Activated naive CD8-positive, alpha-beta T cell treated with anti-CD3 and anti-CD28 coated beads, Interleukin-2, amount 10 ng/mL, durations not matched to agents 7 days and 5 days (primary cell): ENCODE results near the gene SYNE2. TPM values are rescaled to one million over a fixed set of nuclear protein-coding genes. Genes with fewer than 3 reads are reported as not detected.
"Not testable (repeated sequence)": the region's sequence is repeated elsewhere in the genome, so short reads cannot be mapped to it uniquely, and the experiment has no call there.

Experiments
- ATAC-seq: fragments of 150-1000 bp; cut with Tn5 transposase; one replicate; pipeline ENCODE4 v1.10.0; 2021; ENCODE audit warnings: low read depth, moderate library complexity
- POLR2A ChIA-PET: fragments of 350-600 bp; sonication (Branson Sonifier 250); formaldehyde crosslinking; loops from one replicate; lab custom pipeline; 2021; ENCODE audit warnings: antibody characterized with exemption; lab: Charles Lee
- DNase-seq: peaks from one replicate; pipeline ENCODE4 v3.0.0; 2021
- H3K27ac Mint-ChIP-seq: one replicate; pipeline ENCODE4 v1.8.0; 2022; ENCODE audit warnings: mild to moderate bottlenecking, mixed read lengths
- H3K27me3 Mint-ChIP-seq: one replicate; pipeline ENCODE4 v1.8.0; 2022; ENCODE audit warnings: mild to moderate bottlenecking, moderate library complexity, mixed read lengths
- H3K36me3 Mint-ChIP-seq: one replicate; pipeline ENCODE4 v1.8.0; 2021; ENCODE audit warnings: mild to moderate bottlenecking, mixed read lengths
- H3K4me1 Mint-ChIP-seq: one replicate; pipeline ENCODE4 v1.8.0; 2021; ENCODE audit warnings: mixed read lengths
- H3K4me3 Mint-ChIP-seq: one replicate; pipeline ENCODE4 v1.8.0; 2022; ENCODE audit warnings: mild to moderate bottlenecking, moderate library complexity, mixed read lengths
- H3K9me3 Mint-ChIP-seq: one replicate; pipeline ENCODE4 v1.8.0; 2021; ENCODE audit warnings: mixed read lengths
- total RNA-seq, 2 experiments: library from RNA; stranded (reverse); gene quantifications; one replicate each; pipeline ENCODE4 v1.2.3, GENCODE V29; 2021

SYNE2 gene
- total RNA-seq, 2 experiments from 2014 or later, result 233 to 245 TPM

DNA sequence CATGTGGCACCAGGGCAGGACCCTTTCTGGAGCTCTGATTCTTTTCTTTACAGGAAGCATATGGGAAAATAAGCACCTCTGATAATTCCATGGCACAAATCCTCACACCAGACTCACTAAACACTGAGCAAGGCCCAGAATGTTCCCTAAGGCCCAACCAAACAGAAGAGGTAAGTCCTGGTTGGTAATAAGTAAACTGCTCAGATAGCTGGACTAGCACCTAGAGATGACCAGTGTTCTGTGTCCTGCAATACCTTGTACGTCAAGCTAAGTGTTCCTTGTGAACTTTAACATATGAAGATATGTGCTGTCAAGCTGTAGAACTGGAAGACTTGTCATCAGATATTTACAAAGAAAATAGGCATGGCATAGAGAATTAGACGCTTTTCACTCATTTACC lies 254.6 kb downstream of the SYNE2 start:
- H3K36me3 Mint-ChIP-seq, result peaks cover 36% of the 10 kb centered on the region
- DNase-seq, result no peak
- no peaks in the 10 kb centered on the region for H3K27me3 Mint-ChIP-seq
- no peak overlapping the region for H3K4me3 Mint-ChIP-seq
- POLR2A ChIA-PET, result no interaction called here
- H3K9me3 Mint-ChIP-seq, result no peaks in the 10 kb centered on the region
- ATAC-seq, result no peak
- H3K27ac Mint-ChIP-seq, result peak overlapping the region; percentile 8
- no peaks in the 10 kb centered on the region for H3K4me1 Mint-ChIP-seq

DNA sequence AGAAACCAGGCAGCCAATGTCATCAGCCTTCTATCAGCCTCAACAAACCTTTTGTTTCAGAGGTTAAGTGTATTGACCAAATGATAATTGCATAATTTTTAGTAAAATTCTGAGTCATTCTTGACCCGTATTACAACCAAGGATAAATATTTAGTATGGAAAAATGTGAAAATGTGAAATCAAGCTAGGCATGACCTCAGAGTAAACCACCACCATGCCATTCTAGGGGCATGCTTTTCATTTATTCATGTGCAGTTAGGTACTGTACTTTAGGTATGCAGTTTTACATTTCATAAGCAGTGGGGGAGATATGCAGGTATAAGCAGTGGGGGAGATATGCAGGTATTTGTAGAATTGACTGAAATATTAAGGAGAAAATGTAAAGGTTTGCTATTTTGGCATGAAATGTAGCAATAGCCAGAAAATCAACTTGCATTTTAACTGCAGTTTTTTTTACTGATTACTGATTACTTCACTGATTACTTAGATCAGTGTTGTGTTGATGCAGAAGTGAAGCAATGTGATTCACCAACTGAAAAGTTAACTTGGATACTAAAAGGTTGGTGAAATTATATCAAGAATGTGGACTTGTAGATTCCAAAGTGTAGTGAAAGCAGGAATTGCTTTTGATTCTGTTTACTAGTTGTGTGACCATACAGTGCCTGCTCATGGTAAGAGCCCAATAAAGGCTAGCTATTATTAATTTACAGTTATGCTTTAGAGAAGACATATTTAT lies 257.2 kb downstream of the SYNE2 start:
- no peak for ATAC-seq
- H3K4me3 Mint-ChIP-seq, result no peak overlapping the region
- no peaks in the 10 kb centered on the region for H3K27me3 Mint-ChIP-seq
- no peak overlapping the region for H3K27ac Mint-ChIP-seq
- H3K4me1 Mint-ChIP-seq, result peaks cover 4% of the 10 kb centered on the region
- POLR2A ChIA-PET, result no interaction called here
- H3K9me3 Mint-ChIP-seq, result no peaks in the 10 kb centered on the region
- no peak for DNase-seq
- peaks cover 23% of the 10 kb centered on the region for H3K36me3 Mint-ChIP-seq

DNA sequence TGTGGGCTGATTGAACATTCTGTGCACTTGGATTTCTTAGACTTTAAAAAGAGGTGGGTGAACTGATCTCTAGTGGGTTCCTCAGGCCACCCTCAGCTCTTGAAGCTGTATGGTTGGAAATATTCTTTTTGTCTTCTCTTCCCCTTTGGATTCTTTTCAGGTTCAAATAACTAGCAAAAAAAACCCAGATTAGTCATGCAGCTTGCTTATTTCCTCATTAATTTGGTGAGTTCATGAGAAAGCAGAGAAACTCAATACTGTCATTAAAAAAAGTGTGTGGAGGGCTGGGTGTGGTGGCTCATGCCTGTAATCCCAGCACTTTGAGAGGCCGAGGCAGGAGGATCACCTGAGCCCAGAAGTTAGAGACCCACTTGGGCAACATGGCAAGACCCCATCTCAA lies 258.0 kb downstream of the SYNE2 start:
- H3K4me1 Mint-ChIP-seq, result peaks cover 4% of the 10 kb centered on the region
- no peak overlapping the region for H3K4me3 Mint-ChIP-seq
- POLR2A ChIA-PET, result no interaction called here
- no peaks in the 10 kb centered on the region for H3K27me3 Mint-ChIP-seq
- H3K27ac Mint-ChIP-seq, result no peak overlapping the region
- ATAC-seq (no peak), DNase-seq (no peak)
- H3K36me3 Mint-ChIP-seq, result peaks cover 23% of the 10 kb centered on the region
- H3K9me3 Mint-ChIP-seq, result no peaks in the 10 kb centered on the region

DNA sequence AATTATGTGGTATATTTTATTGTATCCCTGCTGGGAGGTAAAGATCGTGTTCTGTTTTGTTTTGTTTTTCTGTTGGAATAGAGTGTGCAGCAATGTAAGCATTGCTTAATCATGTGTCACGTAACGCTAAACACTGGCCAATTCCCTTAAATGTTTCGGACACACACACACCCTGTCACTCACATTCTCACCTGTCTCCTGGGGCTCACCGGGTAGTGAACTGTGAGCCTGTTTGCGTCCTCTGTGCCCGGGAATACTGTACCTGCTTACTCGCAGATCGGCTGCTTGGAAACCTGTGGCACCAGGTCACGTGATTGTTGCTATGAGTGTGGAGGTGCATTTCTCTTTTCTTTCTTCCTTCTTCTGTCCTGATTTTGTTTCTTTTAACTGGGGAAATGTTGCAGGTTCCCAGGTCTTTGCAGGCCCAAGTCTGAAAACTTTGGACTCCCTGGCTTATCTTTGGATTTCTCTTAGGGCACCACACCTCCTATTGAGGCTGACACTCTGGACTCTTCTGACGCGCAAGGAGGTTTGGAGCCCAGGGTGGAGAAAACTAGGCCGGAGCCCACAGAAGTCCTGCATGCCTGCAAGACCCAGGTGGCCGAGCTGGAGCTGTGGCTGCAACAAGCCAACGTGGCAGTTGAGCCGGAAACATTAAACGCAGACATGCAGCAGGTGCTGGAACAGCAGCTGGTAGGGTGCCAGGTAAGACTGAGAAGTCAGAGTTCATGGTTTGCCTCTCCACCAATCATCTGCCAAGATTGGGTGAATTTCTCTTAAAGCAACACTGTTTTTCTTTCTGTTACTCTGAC lies 260.3 kb downstream of the SYNE2 start:
- H3K27ac Mint-ChIP-seq, result no peak overlapping the region
- no peaks in the 10 kb centered on the region for H3K27me3 Mint-ChIP-seq
- H3K4me1 Mint-ChIP-seq, result peaks cover 4% of the 10 kb centered on the region
- no peak for ATAC-seq
- no peaks in the 10 kb centered on the region for H3K9me3 Mint-ChIP-seq
- POLR2A ChIA-PET, result no interaction called here
- no peak overlapping the region for H3K4me3 Mint-ChIP-seq
- peaks cover 19% of the 10 kb centered on the region for H3K36me3 Mint-ChIP-seq
- DNase-seq, result no peak

DNA sequence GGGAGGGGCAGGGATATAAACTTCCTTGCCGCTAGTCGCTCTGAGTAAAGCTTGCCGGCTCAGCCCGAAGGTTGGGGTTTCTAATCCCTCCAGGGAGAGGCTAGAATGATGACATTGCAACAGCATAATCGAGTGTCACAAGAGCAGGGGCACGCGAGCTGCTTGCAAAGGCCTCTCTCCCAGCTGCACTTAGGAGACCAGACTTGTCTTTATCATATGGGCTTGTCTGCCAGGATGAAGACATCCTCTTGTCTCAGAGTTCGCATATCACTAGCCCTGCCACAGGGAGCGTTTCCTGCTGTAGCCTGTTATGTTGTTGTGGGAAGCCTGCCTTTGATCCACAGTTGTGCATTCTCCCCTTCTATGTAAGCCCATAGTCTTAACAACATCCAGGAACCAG lies 261.4 kb downstream of the SYNE2 start:
- DNase-seq, result no peak
- H3K27me3 Mint-ChIP-seq, result no peaks in the 10 kb centered on the region
- no peak for ATAC-seq
- H3K9me3 Mint-ChIP-seq, result no peaks in the 10 kb centered on the region
- peaks cover 17% of the 10 kb centered on the region for H3K36me3 Mint-ChIP-seq
- no peak overlapping the region for H3K4me3 Mint-ChIP-seq
- POLR2A ChIA-PET, result no interaction called here
- peaks cover 4% of the 10 kb centered on the region for H3K4me1 Mint-ChIP-seq
- H3K27ac Mint-ChIP-seq, result peak overlapping the region; percentile 51

DNA sequence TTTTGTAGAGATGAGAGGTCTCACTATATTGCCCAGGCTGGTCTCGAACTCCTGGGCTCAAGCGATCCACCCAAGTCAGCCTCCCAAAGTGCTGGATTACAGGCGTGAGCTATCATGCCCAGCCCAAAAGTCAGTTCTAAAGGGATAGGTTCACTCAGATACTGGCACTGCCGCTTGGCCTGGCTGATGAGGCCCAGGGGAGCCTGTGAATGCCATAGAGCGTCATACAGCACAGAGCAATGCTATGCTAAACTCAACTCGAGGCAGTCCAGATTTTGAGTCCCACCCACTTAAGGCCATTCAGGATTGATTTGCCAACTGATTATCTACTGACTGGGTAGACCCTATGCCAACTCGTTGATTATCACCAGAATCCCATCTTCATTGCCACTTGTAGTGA lies 262.0 kb downstream of the SYNE2 start:
- DNase-seq (no peak), ATAC-seq (no peak)
- Mint-ChIP-seq H3K9me3 (no peaks in the 10 kb centered on the region), H3K4me3 (no peak overlapping the region), H3K27me3 (no peaks in the 10 kb centered on the region), H3K4me1 (peaks cover 4% of the 10 kb centered on the region), H3K27ac (peak overlapping the region; percentile 51), H3K36me3 (peaks cover 22% of the 10 kb centered on the region)
- POLR2A ChIA-PET, result interaction anchor here (0.5 kb wide), 1 partner anchor 315 kb away, joined by 3 read pairs; no protein-coding TSS in a partner anchor

DNA sequence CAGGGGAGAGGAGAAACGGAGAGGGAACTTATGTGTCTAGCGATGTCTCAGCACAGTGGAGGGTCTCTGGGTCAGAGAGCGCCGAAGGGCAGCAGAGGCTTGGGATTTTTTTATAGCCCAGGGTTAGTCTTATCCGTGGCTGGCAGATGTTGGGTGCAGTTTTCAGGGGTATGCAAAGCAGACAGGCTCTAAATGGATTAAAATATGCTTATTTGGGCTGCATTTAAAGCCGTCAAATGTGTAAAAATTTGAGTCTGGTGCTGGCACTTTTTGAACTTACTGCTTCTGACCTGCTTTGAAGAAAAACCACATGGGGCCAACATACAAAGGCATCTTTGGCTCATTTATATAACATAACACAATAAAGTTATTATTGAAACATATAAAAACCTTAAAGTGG lies 262.6 kb downstream of the SYNE2 start:
- H3K27me3 Mint-ChIP-seq, result no peaks in the 10 kb centered on the region
- peaks cover 19% of the 10 kb centered on the region for H3K36me3 Mint-ChIP-seq
- no peak overlapping the region for H3K27ac Mint-ChIP-seq
- peaks cover 4% of the 10 kb centered on the region for H3K4me1 Mint-ChIP-seq
- ATAC-seq (no peak), DNase-seq (no peak)
- H3K9me3 Mint-ChIP-seq, result no peaks in the 10 kb centered on the region
- no peak overlapping the region for H3K4me3 Mint-ChIP-seq
- POLR2A ChIA-PET, result interaction anchor here (0.5 kb wide), 1 partner anchor 316 kb away, joined by 3 read pairs; no protein-coding TSS in a partner anchor

DNA sequence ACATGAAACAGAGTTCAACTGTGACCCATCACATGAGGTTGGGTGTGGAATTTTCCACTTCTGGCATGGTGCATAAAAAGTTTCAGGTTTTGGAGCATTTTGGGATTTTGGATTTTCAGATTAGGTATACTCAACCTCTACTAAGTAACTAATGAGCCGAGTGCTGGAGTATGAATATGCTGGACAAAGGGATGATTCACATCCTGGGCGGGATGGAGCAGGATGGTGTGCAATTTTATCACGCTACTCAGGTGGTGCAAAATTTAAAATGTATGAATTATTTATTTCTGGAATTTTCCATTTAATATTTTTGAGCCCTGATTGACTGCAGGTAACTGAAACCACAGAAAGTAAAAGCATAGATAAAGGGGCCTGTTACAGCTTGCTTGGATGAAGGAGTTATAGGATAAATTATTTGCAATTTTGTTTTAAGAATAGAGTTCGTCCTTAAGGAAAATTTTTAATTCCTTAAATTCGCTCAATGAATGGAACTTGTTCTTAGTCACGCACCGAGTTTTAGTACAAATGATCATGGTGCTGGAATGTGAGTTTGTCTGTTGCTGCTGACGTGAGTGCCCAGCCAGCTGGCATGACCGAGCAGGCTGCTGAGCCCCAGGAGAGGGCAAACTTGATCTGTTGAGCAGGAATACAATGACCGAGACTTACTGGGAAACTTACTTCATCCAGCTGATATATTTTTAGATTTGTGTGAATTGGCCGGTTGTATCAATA lies 265.0 kb downstream of the SYNE2 start:
- peaks cover 19% of the 10 kb centered on the region for H3K36me3 Mint-ChIP-seq

DNA sequence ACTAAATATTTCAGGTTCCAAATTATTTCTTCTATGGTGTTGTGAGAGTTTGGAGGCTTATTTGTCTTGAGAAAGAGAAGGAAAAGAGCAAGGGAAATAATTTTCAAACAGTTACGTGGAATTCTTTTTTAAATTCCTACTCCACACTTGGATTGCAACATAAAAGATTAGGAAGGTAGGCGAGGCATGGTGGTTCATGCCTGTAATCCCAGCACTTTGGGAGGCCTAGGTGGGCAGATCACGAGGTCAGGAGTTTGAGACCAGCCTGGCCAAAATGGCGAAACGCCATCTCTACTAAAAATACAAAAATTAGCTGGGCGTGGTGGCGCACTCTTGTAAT lies 265.6 kb downstream of the SYNE2 start:
- not testable (repeated sequence) for H3K9me3 Mint-ChIP-seq, ATAC-seq, H3K27ac Mint-ChIP-seq, H3K4me3 Mint-ChIP-seq, H3K27me3 Mint-ChIP-seq, H3K4me1 Mint-ChIP-seq, DNase-seq
- POLR2A ChIA-PET, result interaction anchor here (0.7 kb wide), 1 partner anchor 163 kb away, joined by 3 read pairs; no protein-coding TSS in a partner anchor
- peaks cover 20% of the 10 kb centered on the region for H3K36me3 Mint-ChIP-seq

More for the DNA sequence above, 265.0 kb downstream of the SYNE2 start:
- POLR2A ChIA-PET, result interaction anchor here (0.7 kb wide), 1 partner anchor 163 kb away, joined by 3 read pairs; no protein-coding TSS in a partner anchor
- no peak for DNase-seq
- Mint-ChIP-seq H3K27ac (no peak overlapping the region), H3K27me3 (no peaks in the 10 kb centered on the region), H3K4me1 (peaks cover 4% of the 10 kb centered on the region), H3K4me3 (no peak overlapping the region), H3K9me3 (no peaks in the 10 kb centered on the region)
- ATAC-seq, result no peak

DNA sequence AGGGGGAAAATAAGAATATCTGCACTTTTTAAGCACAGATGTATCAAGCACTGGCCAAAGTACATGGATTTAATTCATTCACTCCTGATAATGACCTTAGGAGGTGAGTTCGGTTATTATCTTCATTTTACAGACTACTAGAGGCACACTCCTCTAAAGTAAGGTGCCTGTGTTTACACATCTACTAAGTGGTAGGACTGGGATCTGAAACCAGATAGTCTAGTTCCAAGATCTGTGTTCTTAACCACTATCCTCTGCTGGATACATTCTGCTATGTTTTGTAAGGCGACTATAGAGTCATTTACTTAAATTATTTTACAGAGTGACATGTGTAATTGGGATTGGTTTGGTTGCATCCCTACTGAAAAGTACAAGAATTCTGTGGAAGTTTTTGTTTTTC lies 266.1 kb downstream of the SYNE2 start:
- Mint-ChIP-seq H3K36me3 (peaks cover 21% of the 10 kb centered on the region), H3K4me1 (peaks cover 4% of the 10 kb centered on the region)
- POLR2A ChIA-PET, result interaction anchor here (0.7 kb wide), 1 partner anchor 164 kb away, joined by 3 read pairs; no protein-coding TSS in a partner anchor

DNA sequence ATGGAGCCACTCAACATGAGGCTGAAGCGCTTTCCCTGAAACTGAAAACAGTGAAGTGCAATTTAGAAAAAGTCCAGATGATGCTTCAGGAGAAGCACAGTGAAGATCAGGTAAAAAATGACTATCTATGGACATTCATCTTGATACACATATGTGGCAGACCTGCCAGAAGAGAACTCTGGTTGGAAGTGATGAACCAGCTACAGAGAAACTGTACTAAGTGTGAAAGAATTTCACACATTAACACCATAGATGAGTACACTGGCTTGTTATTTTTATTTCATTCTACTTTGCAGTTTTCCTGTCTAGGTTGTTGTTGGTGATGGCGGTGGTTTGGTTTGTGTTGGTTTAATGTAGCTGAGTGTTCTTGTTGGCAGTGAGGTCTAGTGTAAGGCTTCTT lies 266.7 kb downstream of the SYNE2 start:
- H3K27ac Mint-ChIP-seq, result no peak overlapping the region

More for the DNA sequence above, 266.1 kb downstream of the SYNE2 start:
- H3K4me3 Mint-ChIP-seq, result no peak overlapping the region
- H3K27ac Mint-ChIP-seq, result no peak overlapping the region
- no peak for ATAC-seq
- DNase-seq, result no peak
- H3K27me3 Mint-ChIP-seq, result no peaks in the 10 kb centered on the region
- no peaks in the 10 kb centered on the region for H3K9me3 Mint-ChIP-seq

DNA sequence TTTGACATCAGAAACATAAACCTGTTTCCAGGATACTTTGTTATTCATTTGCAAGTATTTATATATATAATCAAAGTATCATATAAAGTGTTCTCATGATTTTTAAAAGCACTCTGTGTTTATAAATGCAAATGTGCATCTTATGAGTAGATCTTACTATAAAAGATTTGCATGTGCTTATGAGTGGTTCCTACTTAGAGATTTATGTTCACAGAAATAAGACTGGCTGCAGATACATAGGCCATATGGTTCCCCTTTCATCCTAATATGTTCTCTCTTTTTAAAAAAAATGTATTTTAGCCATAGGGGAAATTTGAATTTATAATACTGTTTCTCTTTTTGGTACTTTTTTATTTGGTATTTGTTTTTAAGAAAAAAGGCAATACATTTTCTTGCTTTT lies 267.2 kb downstream of the SYNE2 start:
- no peak overlapping the region for H3K27ac Mint-ChIP-seq
- no peak overlapping the region for H3K4me3 Mint-ChIP-seq
- H3K27me3 Mint-ChIP-seq, result no peaks in the 10 kb centered on the region
- no peak for DNase-seq
- no peaks in the 10 kb centered on the region for H3K4me1 Mint-ChIP-seq
- H3K36me3 Mint-ChIP-seq, result peaks cover 21% of the 10 kb centered on the region
- H3K9me3 Mint-ChIP-seq, result no peaks in the 10 kb centered on the region
- ATAC-seq, result no peak
- POLR2A ChIA-PET, result no interaction called here

More for the DNA sequence above, 266.7 kb downstream of the SYNE2 start:
- Mint-ChIP-seq H3K9me3 (no peaks in the 10 kb centered on the region), H3K36me3 (peaks cover 21% of the 10 kb centered on the region), H3K4me1 (no peaks in the 10 kb centered on the region), H3K27me3 (no peaks in the 10 kb centered on the region), H3K4me3 (no peak overlapping the region)
- POLR2A ChIA-PET, result no interaction called here
- no peak for DNase-seq
- no peak for ATAC-seq

DNA sequence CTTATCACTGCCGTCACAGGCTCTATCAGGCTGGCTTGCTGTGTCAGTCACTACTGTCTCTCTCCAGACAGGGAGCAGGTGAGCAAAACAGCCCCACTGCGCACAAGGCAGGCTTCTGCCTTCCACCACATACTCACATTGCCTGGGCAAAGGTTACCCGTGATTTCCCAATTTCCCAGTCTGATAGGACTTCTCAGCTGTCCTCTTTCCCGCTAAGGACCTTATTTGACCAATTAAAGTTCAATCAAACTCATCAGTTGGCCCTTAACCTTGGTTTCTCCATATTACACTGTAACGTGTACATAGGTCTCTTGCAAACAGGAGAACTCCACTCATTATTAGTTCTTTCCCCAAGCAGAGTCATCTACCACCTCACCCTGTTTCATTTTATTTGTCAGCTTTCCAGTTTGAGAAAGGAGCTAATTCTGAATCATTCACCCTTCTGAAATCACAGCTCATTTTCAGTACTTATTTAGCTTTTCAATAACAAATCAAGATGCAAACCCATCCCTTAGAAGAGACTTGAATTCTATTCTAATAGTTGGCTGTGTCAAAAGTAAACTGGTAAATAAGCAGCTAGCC lies 270.5 kb downstream of the SYNE2 start:
- no peaks in the 10 kb centered on the region for H3K9me3 Mint-ChIP-seq
- POLR2A ChIA-PET, result interaction anchor here (0.7 kb wide), 1 partner anchor 29 kb away, joined by 4 read pairs; no protein-coding TSS in a partner anchor
- H3K36me3 Mint-ChIP-seq, result peaks cover 32% of the 10 kb centered on the region
- no peak for DNase-seq
- ATAC-seq, result no peak
- no peak overlapping the region for H3K27ac Mint-ChIP-seq
- H3K27me3 Mint-ChIP-seq, result no peaks in the 10 kb centered on the region
- no peak overlapping the region for H3K4me3 Mint-ChIP-seq
- H3K4me1 Mint-ChIP-seq, result no peaks in the 10 kb centered on the region
